ENCODE measurements around the gene SLC13A4.

SLC13A4 gene

GRCh38 chr7:135687466-135687865, 40.5 kb downstream of the SLC13A4 start:
- TF ChIP-seq POLR2A (IDR thresholded peaks at IDR 0.05; ENCODE audit: low read depth, low read length) (no peak), POLR2AphosphoS5 (IDR thresholded peaks at IDR 0.05; ENCODE audit: low read depth, low read length) (no peak), SPI1 (IDR thresholded peaks at IDR 0.05; ENCODE audit: low read depth, low read length) (no peak), POU2F2 (IDR thresholded peaks at IDR 0.05; ENCODE audit: low read depth, low read length) (no peak), PAX5 (IDR thresholded peaks at IDR 0.05; ENCODE audit: insufficient read depth, low read length, severe bottlenecking) (no peak), TAF1 (IDR thresholded peaks at IDR 0.05; ENCODE audit: low read depth, low read length) (no peak)
- DNase-seq (ENCODE audit: insufficient read length, low spot score) (no peak), FAIRE-seq (no peak)

GRCh38 chr7:135685306-135686084, 42.5 kb downstream of the SLC13A4 start:
- no peak for DNase-seq (ENCODE audit: insufficient read length, low spot score)
- TF ChIP-seq SPI1 (IDR thresholded peaks at IDR 0.05; ENCODE audit: low read depth, low read length) (no peak), PAX5 (IDR thresholded peaks at IDR 0.05; ENCODE audit: insufficient read depth, low read length, severe bottlenecking) (no peak), POLR2A (IDR thresholded peaks at IDR 0.05; ENCODE audit: low read depth, low read length) (no peak), POLR2AphosphoS5 (IDR thresholded peaks at IDR 0.05; ENCODE audit: low read depth, low read length) (no peak), TAF1 (IDR thresholded peaks at IDR 0.05; ENCODE audit: low read depth, low read length) (no peak), POU2F2 (IDR thresholded peaks at IDR 0.05; ENCODE audit: low read depth, low read length) (no peak)
- FAIRE-seq, result no peak

- TF ChIP-seq POLR2A (IDR thresholded peaks at IDR 0.05; ENCODE audit: low read depth, low read length) (no peak), POU2F2 (IDR thresholded peaks at IDR 0.05; ENCODE audit: low read depth, low read length) (no peak), SPI1 (IDR thresholded peaks at IDR 0.05; ENCODE audit: low read depth, low read length) (no peak)
- DNase-seq (ENCODE audit: insufficient read length, low spot score) (no peak), FAIRE-seq (no peak)
Observed at GRCh38 chr7:135684699-135685098, 43.3 kb downstream of the SLC13A4 start.

- TF ChIP-seq POLR2A (IDR thresholded peaks at IDR 0.05; ENCODE audit: low read depth, low read length) (no peak), POLR2AphosphoS5 (IDR thresholded peaks at IDR 0.05; ENCODE audit: low read depth, low read length) (no peak), PAX5 (IDR thresholded peaks at IDR 0.05; ENCODE audit: insufficient read depth, low read length, severe bottlenecking) (no peak), POU2F2 (IDR thresholded peaks at IDR 0.05; ENCODE audit: low read depth, low read length) (no peak), SPI1 (IDR thresholded peaks at IDR 0.05; ENCODE audit: low read depth, low read length) (no peak), TAF1 (IDR thresholded peaks at IDR 0.05; ENCODE audit: low read depth, low read length) (no peak)
- DNase-seq (ENCODE audit: insufficient read length, low spot score) (no peak), FAIRE-seq (no peak)
Observed at GRCh38 chr7:135684136-135684535, 43.9 kb downstream of the SLC13A4 start.

- no peak for TF ChIP-seq POLR2A (IDR thresholded peaks at IDR 0.05; ENCODE audit: low read depth, low read length)
- no peak for TF ChIP-seq PAX5 (IDR thresholded peaks at IDR 0.05; ENCODE audit: insufficient read depth, low read length, severe bottlenecking)
- no peak for TF ChIP-seq POU2F2 (IDR thresholded peaks at IDR 0.05; ENCODE audit: low read depth, low read length)
- no peak for TF ChIP-seq TAF1 (IDR thresholded peaks at IDR 0.05; ENCODE audit: low read depth, low read length)
- no peak for TF ChIP-seq POLR2AphosphoS5 (IDR thresholded peaks at IDR 0.05; ENCODE audit: low read depth, low read length)
- TF ChIP-seq SPI1 (IDR thresholded peaks at IDR 0.05; ENCODE audit: low read depth, low read length), result no peak
- no peak for DNase-seq (ENCODE audit: insufficient read length, low spot score)
- no peak for FAIRE-seq
Observed at GRCh38 chr7:135683609-135684008, 44.4 kb downstream of the SLC13A4 start.

- no peak for DNase-seq (ENCODE audit: insufficient read length, low spot score)
- FAIRE-seq, result no peak
- no peak for TF ChIP-seq POLR2AphosphoS5 (IDR thresholded peaks at IDR 0.05; ENCODE audit: low read depth, low read length)
- TF ChIP-seq PAX5 (IDR thresholded peaks at IDR 0.05; ENCODE audit: insufficient read depth, low read length, severe bottlenecking), result no peak
- TF ChIP-seq POLR2A (IDR thresholded peaks at IDR 0.05; ENCODE audit: low read depth, low read length), result no peak
- no peak for TF ChIP-seq POU2F2 (IDR thresholded peaks at IDR 0.05; ENCODE audit: low read depth, low read length)
- no peak for TF ChIP-seq SPI1 (IDR thresholded peaks at IDR 0.05; ENCODE audit: low read depth, low read length)
- no peak for TF ChIP-seq TAF1 (IDR thresholded peaks at IDR 0.05; ENCODE audit: low read depth, low read length)
Observed at GRCh38 chr7:135682191-135682590, 45.8 kb downstream of the SLC13A4 start.

GRCh38 chr7:135681762-135682161, 46.2 kb downstream of the SLC13A4 start:
- no peak for FAIRE-seq
- DNase-seq (ENCODE audit: insufficient read length, low spot score), result no peak
- TF ChIP-seq TAF1 (IDR thresholded peaks at IDR 0.05; ENCODE audit: low read depth, low read length) (no peak), SPI1 (IDR thresholded peaks at IDR 0.05; ENCODE audit: low read depth, low read length) (no peak), POU2F2 (IDR thresholded peaks at IDR 0.05; ENCODE audit: low read depth, low read length) (no peak), POLR2AphosphoS5 (IDR thresholded peaks at IDR 0.05; ENCODE audit: low read depth, low read length) (no peak), POLR2A (IDR thresholded peaks at IDR 0.05; ENCODE audit: low read depth, low read length) (no peak), PAX5 (IDR thresholded peaks at IDR 0.05; ENCODE audit: insufficient read depth, low read length, severe bottlenecking) (no peak)

- DNase-seq (ENCODE audit: insufficient read length, low spot score) (no peak), FAIRE-seq (no peak)
- TF ChIP-seq PAX5 (IDR thresholded peaks at IDR 0.05; ENCODE audit: insufficient read depth, low read length, severe bottlenecking) (no peak), SPI1 (IDR thresholded peaks at IDR 0.05; ENCODE audit: low read depth, low read length) (no peak)
Observed at GRCh38 chr7:135678612-135679575, 49.1 kb downstream of the SLC13A4 start.

- DNase-seq (ENCODE audit: insufficient read length, low spot score), result no peak
- no peak for FAIRE-seq
Observed at GRCh38 chr7:135673360-135673706, 54.7 kb downstream of the SLC13A4 start.

More at GRCh38 chr7:135673360-135673706, 54.7 kb downstream of the SLC13A4 start:
- no peak for TF ChIP-seq POU2F2 (IDR thresholded peaks at IDR 0.05; ENCODE audit: low read depth, low read length)
- TF ChIP-seq TAF1 (IDR thresholded peaks at IDR 0.05; ENCODE audit: low read depth, low read length), result no peak
- TF ChIP-seq SPI1 (IDR thresholded peaks at IDR 0.05; ENCODE audit: low read depth, low read length), result no peak
- no peak for TF ChIP-seq PAX5 (IDR thresholded peaks at IDR 0.05; ENCODE audit: insufficient read depth, low read length, severe bottlenecking)
- no peak for TF ChIP-seq POLR2AphosphoS5 (IDR thresholded peaks at IDR 0.05; ENCODE audit: low read depth, low read length)
- no peak for TF ChIP-seq POLR2A (IDR thresholded peaks at IDR 0.05; ENCODE audit: low read depth, low read length)

Data from GM12891 (cell line).